PC-3 (cell line): ENCODE results near the gene LHFPL2. TPM values are rescaled to one million over a fixed set of nuclear protein-coding genes. Genes with fewer than 3 reads are reported as not detected.

Experiments used
- ATAC-seq: fragments of 200-7000 bp; cut with Tn5 transposase; 2 replicates; pipeline ENCODE4 v1.9.1; 2020; ENCODE audit warnings: mild to moderate bottlenecking, moderate library complexity
- BruUV-seq: library from RNA; stranded (reverse); fragments of 400-500 nt; replicated peaks from 2 replicates; lab custom pipeline; 2021; lab: Mats Ljungman, UMichigan
- CTCF ChIA-PET: fragments of 300-600 bp; sonication (Branson Sonifier 250); formaldehyde crosslinking; loops from one replicate; lab custom pipeline; 2022; ENCODE audit warnings: antibody characterized with exemption; lab: Charles Lee
- POLR2A ChIA-PET: fragments of 300-600 bp; sonication (Branson Sonifier 250); formaldehyde crosslinking; loops from one replicate; lab custom pipeline; 2022; ENCODE audit warnings: antibody characterized with exemption; ENCODE audit not compliant: unreplicated experiment; lab: Charles Lee
- DNase-seq: peaks from one replicate; pipeline ENCODE4 v3.0.0-alpha.2; 2015
- H2AFZ ChIP-seq: fragments of 300-600 bp; sonication (generic); 2 replicates; pipeline ENCODE4 v1.6.0; 2016; ENCODE audit warnings: antibody characterized with exemption, low read length
- H3F3A ChIP-seq: fragments of 300-600 bp; sonication (generic); one replicate; pipeline ENCODE4 v1.6.0; 2017; ENCODE audit warnings: antibody characterized with exemption, low read length, control low read depth, mild to moderate bottlenecking; ENCODE audit not compliant: unreplicated experiment
- H3K27ac ChIP-seq: fragments of 300-600 bp; sonication (generic); 2 replicates; pipeline ENCODE4 v1.5.1; 2016; ENCODE audit warnings: mild to moderate bottlenecking, low read length
- H3K27me3 ChIP-seq: fragments of 300-600 bp; sonication (generic); 2 replicates; pipeline ENCODE4 v1.6.1; 2016; ENCODE audit warnings: low read length, mixed read lengths
- H3K36me3 ChIP-seq: fragments of 300-600 bp; sonication (generic); 2 replicates; pipeline ENCODE4 v1.6.1; 2016; ENCODE audit warnings: low read depth, mixed run types, low read length, mixed read lengths
- H3K4me1 ChIP-seq: fragments of 300-600 bp; sonication (generic); 2 replicates; pipeline ENCODE4 v1.5.1; 2016; ENCODE audit warnings: low read length; ENCODE audit not compliant: insufficient read depth
- H3K4me2 ChIP-seq: fragments of 300-600 bp; sonication (generic); 2 replicates; pipeline ENCODE4 v1.6.0; 2016; ENCODE audit warnings: low read length
- H3K4me3 ChIP-seq: fragments of 300-600 bp; sonication (generic); 2 replicates; pipeline ENCODE4 v1.5.1; 2016; ENCODE audit warnings: mild to moderate bottlenecking, low read length, mixed read lengths
- H3K79me2 ChIP-seq: fragments of 300-600 bp; sonication (generic); 2 replicates; pipeline ENCODE4 v1.6.1; 2017; ENCODE audit warnings: low read length, mixed read lengths
- H3K9ac ChIP-seq: fragments of 300-600 bp; sonication (generic); 2 replicates; pipeline ENCODE4 v1.6.0; 2016; ENCODE audit warnings: mild to moderate bottlenecking, low read length
- H3K9me2 ChIP-seq: fragments of 300-600 bp; sonication (generic); replicated peaks from 2 replicates; pipeline ENCODE4 v1.6.1; 2016; ENCODE audit warnings: mixed run types, low read length, mixed read lengths
- H3K9me3 ChIP-seq: fragments of 300-600 bp; sonication (generic); 2 replicates; pipeline ENCODE4 v1.6.1; 2016; ENCODE audit warnings: low read length, mixed read lengths
- H4K20me1 ChIP-seq: fragments of 300-600 bp; sonication (generic); 2 replicates; pipeline ENCODE4 v1.6.1; 2016; ENCODE audit warnings: low read length, mixed read lengths
- CTCF ChIP-seq: fragments of 300-600 bp; sonication (generic); conservative IDR thresholded peaks from 2 replicates; pipeline ENCODE4 v1.5.1; 2017; ENCODE audit warnings: antibody characterized with exemption, low read depth, mild to moderate bottlenecking, low read length
- EZH2 ChIP-seq: fragments of 300-600 bp; sonication (generic); IDR thresholded peaks from one replicate; pipeline ENCODE4 v1.6.1; 2017; ENCODE audit warnings: antibody characterized with exemption, mild to moderate bottlenecking, low read length; ENCODE audit not compliant: unreplicated experiment
- EZH2phosphoT487 ChIP-seq: fragments of 300-600 bp; sonication (generic); IDR thresholded peaks from 2 replicates; pipeline ENCODE4 v1.6.1; 2018; ENCODE audit warnings: mild to moderate bottlenecking, antibody characterized with exemption, low read length, borderline replicate concordance
- intact Hi-C: fragments of 100-400 bp; cut with micrococcal nuclease; formaldehyde crosslinking; loops from 2 replicates; pipeline ENCODE4 v1.9.0; 2023
- total RNA-seq: library from RNA; depleted of rRNA; stranded (reverse); fragments of >200 nt; gene quantifications from 2 replicates; pipeline ENCODE4 v1.2.3, GENCODE V29; 2014

LHFPL2 gene
- total RNA-seq, 1 experiment from 2014 or later: 21.7 TPM

GRCh38 chr5:78627766-78628165, 20.8 kb downstream of the LHFPL2 start:
- BruUV-seq: no TSS peak
- Histone ChIP-seq H3K27ac (no peak overlapping the region), H3K9me2 (no peaks in the 10 kb centered on the region), H3K9me3 (no peaks in the 10 kb centered on the region), H3K27me3 (no peaks in the 10 kb centered on the region), H4K20me1 (no peaks in the 10 kb centered on the region), H3F3A (no peaks in the 10 kb centered on the region), H3K9ac (no peak overlapping the region), H3K36me3 (peaks cover 18% of the 10 kb centered on the region), H3K4me1 (peaks cover 11% of the 10 kb centered on the region; the same call in 1 of the 2 replicates), H3K79me2 (0 out of 2 replicates have a peak, but pooled peaks cover 7% of the 10 kb centered on the region), H2AFZ (no peak overlapping the region), H3K4me2 (no peak overlapping the region), H3K4me3 (no peak overlapping the region)
- ChIA-PET POLR2A (no interaction called here), CTCF (no interaction called here)
- ATAC-seq: no peak
- TF ChIP-seq EZH2phosphoT487 (no peak), CTCF (no peak), EZH2 (no peak)
- no peak for DNase-seq
- intact Hi-C loops: no loop called here

GRCh38 chr5:78627175-78627574, 21.4 kb downstream of the LHFPL2 start:
- Histone ChIP-seq H3K27me3 (no peaks in the 10 kb centered on the region), H3K36me3 (peaks cover 17% of the 10 kb centered on the region), H3K9me3 (no peaks in the 10 kb centered on the region), H3K9ac (no peak overlapping the region), H3K4me2 (no peak overlapping the region), H3F3A (no peaks in the 10 kb centered on the region), H2AFZ (no peak overlapping the region), H3K79me2 (peaks cover 7% of the 10 kb centered on the region; the same call in 1 of the 2 replicates), H3K9me2 (no peaks in the 10 kb centered on the region), H3K27ac (no peak overlapping the region), H4K20me1 (no peaks in the 10 kb centered on the region), H3K4me3 (no peak overlapping the region), H3K4me1 (peaks cover 9% of the 10 kb centered on the region; the same call in 1 of the 2 replicates)
- TF ChIP-seq CTCF: peak; percentile 53
- no peak for TF ChIP-seq EZH2phosphoT487
- CTCF ChIA-PET: no interaction called here
- DNase-seq (peak; percentile 14), ATAC-seq (no peak)
- intact Hi-C loops: no loop called here
- BruUV-seq: no TSS peak
- POLR2A ChIA-PET: no interaction called here

- Histone ChIP-seq H4K20me1 (no peaks in the 10 kb centered on the region), H3K4me1 (peaks cover 13% of the 10 kb centered on the region; the same call in 1 of the 2 replicates), H3K4me2 (no peak overlapping the region), H2AFZ (no peak overlapping the region), H3K27me3 (no peaks in the 10 kb centered on the region), H3K9me2 (no peaks in the 10 kb centered on the region), H3K9me3 (no peaks in the 10 kb centered on the region), H3K9ac (no peak overlapping the region), H3K79me2 (peaks cover 10% of the 10 kb centered on the region; the same call in 1 of the 2 replicates), H3K36me3 (peaks cover 10% of the 10 kb centered on the region), H3K4me3 (no peak overlapping the region), H3K27ac (no peak overlapping the region), H3F3A (no peaks in the 10 kb centered on the region)
- no peak for TF ChIP-seq EZH2phosphoT487
- TF ChIP-seq CTCF: no peak
- TF ChIP-seq EZH2: no peak
- ChIA-PET POLR2A (no interaction called here), CTCF (no interaction called here)
- ATAC-seq (no peak), DNase-seq (no peak)
- intact Hi-C loops: no loop called here
- BruUV-seq: no TSS peak
Measured at GRCh38 chr5:78626009-78626571, 22.5 kb downstream of the LHFPL2 start.
